ENCODE data around the gene ZDHHC18. TPM values are rescaled to one million over a fixed set of nuclear protein-coding genes. Genes with fewer than 3 reads are reported as not detected.
"Not testable (repeated sequence)": the region's sequence is repeated elsewhere in the genome, so short reads cannot be mapped to it uniquely, and the experiment has no call there.

ZDHHC18 gene
- total and polyA plus RNA-seq, 2 donors: 9.2 to 18.8 TPM

- Histone ChIP-seq H3K4me1 (ENCODE audit: insufficient read depth) (no peaks in the 10 kb centered on the region), H3K36me3 (ENCODE audit: insufficient read depth) (no peaks in the 10 kb centered on the region), H3K27ac (ENCODE audit: low read depth) (peak within 1 kb of the TSS; percentile 98), H3K4me3 (ENCODE audit: low read depth, low read length) (peak within 1 kb of the TSS; percentile 67)
- DNase-seq (ENCODE audit: extremely low spot score): peak; percentile 82
- WGBS: under 1% methylated on average over 63 of the region's 63 CpGs
Measured at GRCh38 chr1:26787706-26788514, 38.6 kb upstream of the ZDHHC18 start, which contains the start of gene PIGV. PIGV (plus strand) TSS chr1:26787950; CDS start chr1:26790816, 2,866 bp downstream.

GRCh38 chr1:26788515-26788785, 38.0 kb upstream of the ZDHHC18 start:
- Histone ChIP-seq H3K4me1 (ENCODE audit: insufficient read depth) (no peaks in the 10 kb centered on the region), H3K4me3 (ENCODE audit: low read depth, low read length) (peak overlapping the region; percentile 67), H3K36me3 (ENCODE audit: insufficient read depth) (no peaks in the 10 kb centered on the region), H3K27ac (ENCODE audit: low read depth) (peak overlapping the region; percentile 98)
- under 1% methylated on average over 10 of the region's 10 CpGs for WGBS
- no peak for DNase-seq (ENCODE audit: extremely low spot score)

GRCh38 chr1:26788836-26789611, 37.5 kb upstream of the ZDHHC18 start:
- Histone ChIP-seq H3K4me1 (ENCODE audit: insufficient read depth) (no peaks in the 10 kb centered on the region), H3K36me3 (ENCODE audit: insufficient read depth) (no peaks in the 10 kb centered on the region), H3K4me3 (ENCODE audit: low read depth, low read length) (peak overlapping the region; percentile 67), H3K27ac (ENCODE audit: low read depth) (peak overlapping the region; percentile 98)
- DNase-seq (ENCODE audit: extremely low spot score): peak; percentile 79
- WGBS: under 1% methylated on average over 19 of the region's 19 CpGs

GRCh38 chr1:26789612-26789865, 36.9 kb upstream of the ZDHHC18 start:
- DNase-seq (ENCODE audit: extremely low spot score): no peak
- no peaks in the 10 kb centered on the region for H3K4me1 ChIP-seq (ENCODE audit: insufficient read depth)
- no peaks in the 10 kb centered on the region for H3K36me3 ChIP-seq (ENCODE audit: insufficient read depth)
- H3K4me3 ChIP-seq (ENCODE audit: low read depth, low read length): no peak overlapping the region
- 63% methylated on average over 3 of the region's 3 CpGs for WGBS
- no peak overlapping the region for H3K27ac ChIP-seq (ENCODE audit: low read depth)

GRCh38 chr1:26789931-26790330, 36.6 kb upstream of the ZDHHC18 start:
- Histone ChIP-seq H3K4me3 (ENCODE audit: low read depth, low read length) (no peak overlapping the region), H3K27ac (ENCODE audit: low read depth) (no peak overlapping the region), H3K4me1 (ENCODE audit: insufficient read depth) (no peaks in the 10 kb centered on the region), H3K36me3 (ENCODE audit: insufficient read depth) (no peaks in the 10 kb centered on the region)
- 55% methylated on average over 4 of the region's 4 CpGs for WGBS
- DNase-seq (ENCODE audit: extremely low spot score): no peak

GRCh38 chr1:26790551-26790953, 35.9 kb upstream of the ZDHHC18 start:
- WGBS: 72% methylated on average over 5 of the region's 5 CpGs
- Histone ChIP-seq H3K36me3 (ENCODE audit: insufficient read depth) (no peaks in the 10 kb centered on the region), H3K27ac (ENCODE audit: low read depth) (no peak overlapping the region), H3K4me1 (ENCODE audit: insufficient read depth) (no peaks in the 10 kb centered on the region), H3K4me3 (ENCODE audit: low read depth, low read length) (no peak overlapping the region)
- DNase-seq (ENCODE audit: extremely low spot score): no peak

GRCh38 chr1:26791148-26791547, 35.3 kb upstream of the ZDHHC18 start:
- Histone ChIP-seq H3K36me3 (ENCODE audit: insufficient read depth) (no peaks in the 10 kb centered on the region), H3K27ac (ENCODE audit: low read depth) (no peak overlapping the region), H3K4me1 (ENCODE audit: insufficient read depth) (no peaks in the 10 kb centered on the region), H3K4me3 (ENCODE audit: low read depth, low read length) (no peak overlapping the region)
- 73% methylated on average over 6 of the region's 6 CpGs for whole genome bisulfite sequencing
- DNase-seq (ENCODE audit: extremely low spot score): no peak

GRCh38 chr1:26791626-26792025, 34.9 kb upstream of the ZDHHC18 start:
- Histone ChIP-seq H3K4me1 (ENCODE audit: insufficient read depth) (no peaks in the 10 kb centered on the region), H3K36me3 (ENCODE audit: insufficient read depth) (no peaks in the 10 kb centered on the region), H3K27ac (ENCODE audit: low read depth) (no peak overlapping the region), H3K4me3 (ENCODE audit: low read depth, low read length) (no peak overlapping the region)
- WGBS: 61% methylated on average over 3 of the region's 3 CpGs
- no peak for DNase-seq (ENCODE audit: extremely low spot score)

- H3K36me3 ChIP-seq (ENCODE audit: insufficient read depth): no peaks in the 10 kb centered on the region
- no peak overlapping the region for H3K27ac ChIP-seq (ENCODE audit: low read depth)
- 96% methylated on average over 2 of the region's 2 CpGs for WGBS
Measured at GRCh38 chr1:26792924-26793323, 33.6 kb upstream of the ZDHHC18 start.

GRCh38 chr1:26794391-26794790, 32.1 kb upstream of the ZDHHC18 start:
- no peak for DNase-seq (ENCODE audit: extremely low spot score)
- 91% methylated on average over 5 of the region's 5 CpGs for WGBS
- no peaks in the 10 kb centered on the region for H3K4me1 ChIP-seq (ENCODE audit: insufficient read depth)
- H3K36me3 ChIP-seq (ENCODE audit: insufficient read depth): no peaks in the 10 kb centered on the region
- H3K4me3 ChIP-seq (ENCODE audit: low read depth, low read length): no peak overlapping the region
- H3K27ac ChIP-seq (ENCODE audit: low read depth): no peak overlapping the region

More at GRCh38 chr1:26792924-26793323, 33.6 kb upstream of the ZDHHC18 start:
- no peak overlapping the region for H3K4me3 ChIP-seq (ENCODE audit: low read depth, low read length)
- DNase-seq (ENCODE audit: extremely low spot score): no peak
- H3K4me1 ChIP-seq (ENCODE audit: insufficient read depth): no peaks in the 10 kb centered on the region

GRCh38 chr1:26797627-26798026, 28.9 kb upstream of the ZDHHC18 start:
- Histone ChIP-seq H3K36me3 (ENCODE audit: insufficient read depth) (no peaks in the 10 kb centered on the region), H3K27ac (ENCODE audit: low read depth) (no peak overlapping the region), H3K4me3 (ENCODE audit: low read depth, low read length) (no peak overlapping the region), H3K4me1 (ENCODE audit: insufficient read depth) (peaks cover 2% of the 10 kb centered on the region)
- 91% methylated on average over 2 of the region's 2 CpGs for WGBS
- DNase-seq (ENCODE audit: extremely low spot score): no peak

- peaks cover 2% of the 10 kb centered on the region for H3K4me1 ChIP-seq (ENCODE audit: insufficient read depth)
- no peaks in the 10 kb centered on the region for H3K36me3 ChIP-seq (ENCODE audit: insufficient read depth)
- peak overlapping the region; percentile 19 for H3K27ac ChIP-seq (ENCODE audit: low read depth)
- no peak overlapping the region for H3K4me3 ChIP-seq (ENCODE audit: low read depth, low read length)
- WGBS: 13% methylated on average over 5 of the region's 5 CpGs
- no peak for DNase-seq (ENCODE audit: extremely low spot score)
Measured at GRCh38 chr1:26799479-26800142, 26.9 kb upstream of the ZDHHC18 start.

GRCh38 chr1:26803932-26804331, 22.6 kb upstream of the ZDHHC18 start:
- not testable (repeated sequence) for DNase-seq (ENCODE audit: extremely low spot score); H3K36me3 ChIP-seq (ENCODE audit: insufficient read depth); H3K27ac ChIP-seq (ENCODE audit: low read depth); H3K4me3 ChIP-seq (ENCODE audit: low read depth, low read length); H3K4me1 ChIP-seq (ENCODE audit: insufficient read depth)
- WGBS: 96% methylated on average over 30 of the region's 36 CpGs

- WGBS: 56% methylated on average over 11 of the region's 11 CpGs
Measured at GRCh38 chr1:26810105-26810504, 16.4 kb upstream of the ZDHHC18 start.

More at GRCh38 chr1:26810105-26810504, 16.4 kb upstream of the ZDHHC18 start:
- H3K27ac ChIP-seq (ENCODE audit: low read depth); H3K4me1 ChIP-seq (ENCODE audit: insufficient read depth); DNase-seq (ENCODE audit: extremely low spot score); H3K36me3 ChIP-seq (ENCODE audit: insufficient read depth); H3K4me3 ChIP-seq (ENCODE audit: low read depth, low read length): not testable (repeated sequence)

All from urinary bladder (tissue), 4 donors.